ENCODE data around the gene CASP14.
A peak's percentile ranks its signal among the peaks of the same experiment; 100 is the strongest.

Gene CASP14

DNA sequence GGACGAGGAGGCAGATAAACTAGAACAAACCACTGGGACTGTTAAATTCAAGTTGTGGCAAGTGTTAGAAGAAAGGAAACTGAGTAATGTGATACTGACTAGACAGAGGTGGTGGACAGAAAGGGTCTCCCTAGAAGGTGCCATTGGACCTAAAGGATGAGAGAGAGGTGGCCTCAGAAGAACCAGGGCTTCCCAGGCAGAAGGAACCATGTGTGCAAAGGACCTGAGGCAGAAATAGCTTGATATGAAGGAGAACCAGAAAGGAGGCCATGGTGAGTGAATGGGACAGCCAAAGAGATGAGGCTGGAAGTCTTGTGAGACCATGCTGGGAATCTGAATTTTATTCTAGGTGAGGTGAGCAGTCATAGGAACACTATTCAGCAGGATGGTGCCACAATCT lies 55.1 kb downstream of the CASP14 start:
- TF ChIP-seq, protein P1, sequence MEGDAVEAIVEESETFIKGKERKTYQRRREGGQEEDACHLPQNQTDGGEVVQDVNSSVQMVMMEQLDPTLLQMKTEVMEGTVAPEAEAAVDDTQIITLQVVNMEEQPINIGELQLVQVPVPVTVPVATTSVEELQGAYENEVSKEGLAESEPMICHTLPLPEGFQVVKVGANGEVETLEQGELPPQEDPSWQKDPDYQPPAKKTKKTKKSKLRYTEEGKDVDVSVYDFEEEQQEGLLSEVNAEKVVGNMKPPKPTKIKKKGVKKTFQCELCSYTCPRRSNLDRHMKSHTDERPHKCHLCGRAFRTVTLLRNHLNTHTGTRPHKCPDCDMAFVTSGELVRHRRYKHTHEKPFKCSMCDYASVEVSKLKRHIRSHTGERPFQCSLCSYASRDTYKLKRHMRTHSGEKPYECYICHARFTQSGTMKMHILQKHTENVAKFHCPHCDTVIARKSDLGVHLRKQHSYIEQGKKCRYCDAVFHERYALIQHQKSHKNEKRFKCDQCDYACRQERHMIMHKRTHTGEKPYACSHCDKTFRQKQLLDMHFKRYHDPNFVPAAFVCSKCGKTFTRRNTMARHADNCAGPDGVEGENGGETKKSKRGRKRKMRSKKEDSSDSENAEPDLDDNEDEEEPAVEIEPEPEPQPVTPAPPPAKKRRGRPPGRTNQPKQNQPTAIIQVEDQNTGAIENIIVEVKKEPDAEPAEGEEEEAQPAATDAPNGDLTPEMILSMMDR (IDR thresholded peaks at IDR 0.05; ENCODE audit: low read depth, low read length, missing control alignments), result no peak
- in situ Hi-C loops (cut with HindIII; ENCODE audit: low pct_ligation_motif_present, low sequenced_read_pairs), result no loop called here
- no peak overlapping the region for H3K4me3 ChIP-seq (ENCODE audit: low read depth, low read length)
- no peak overlapping the region for H3K27ac ChIP-seq
- peaks cover 3% of the 10 kb centered on the region for H3K36me3 ChIP-seq (replicated peaks)
- no peaks in the 10 kb centered on the region for H3K27me3 ChIP-seq (replicated peaks)
- DNase-seq, result no peak

DNA sequence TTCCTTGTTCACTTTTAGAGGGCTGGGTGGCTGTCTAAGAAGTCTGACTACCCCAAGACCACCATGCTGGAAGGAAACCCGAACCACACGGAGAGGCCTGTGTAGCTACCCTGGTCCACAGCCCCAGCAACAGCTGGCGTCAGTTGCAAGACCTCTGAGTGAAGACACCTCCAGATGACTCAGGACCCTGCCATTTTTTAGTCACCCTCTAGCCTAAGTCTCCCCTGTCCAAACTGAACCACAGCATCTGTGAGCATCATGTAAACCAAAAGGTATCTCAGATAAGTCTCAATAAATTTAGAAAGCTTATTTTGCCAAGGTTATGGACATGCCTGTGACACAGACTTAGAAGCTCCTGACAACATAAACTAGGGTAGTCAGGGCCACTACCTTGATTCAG lies 55.8 kb downstream of the CASP14 start:
- Histone ChIP-seq H3K36me3 (replicated peaks) (peaks cover 8% of the 10 kb centered on the region), H3K27ac (no peak overlapping the region), H3K27me3 (replicated peaks) (no peaks in the 10 kb centered on the region), H3K4me3 (ENCODE audit: low read depth, low read length) (no peak overlapping the region)
- DNase-seq, result no peak
- TF ChIP-seq, protein P1 (IDR thresholded peaks at IDR 0.05; ENCODE audit: low read depth, low read length, missing control alignments), result no peak
- in situ Hi-C loops (cut with HindIII; ENCODE audit: low pct_ligation_motif_present, low sequenced_read_pairs), result no loop called here

DNA sequence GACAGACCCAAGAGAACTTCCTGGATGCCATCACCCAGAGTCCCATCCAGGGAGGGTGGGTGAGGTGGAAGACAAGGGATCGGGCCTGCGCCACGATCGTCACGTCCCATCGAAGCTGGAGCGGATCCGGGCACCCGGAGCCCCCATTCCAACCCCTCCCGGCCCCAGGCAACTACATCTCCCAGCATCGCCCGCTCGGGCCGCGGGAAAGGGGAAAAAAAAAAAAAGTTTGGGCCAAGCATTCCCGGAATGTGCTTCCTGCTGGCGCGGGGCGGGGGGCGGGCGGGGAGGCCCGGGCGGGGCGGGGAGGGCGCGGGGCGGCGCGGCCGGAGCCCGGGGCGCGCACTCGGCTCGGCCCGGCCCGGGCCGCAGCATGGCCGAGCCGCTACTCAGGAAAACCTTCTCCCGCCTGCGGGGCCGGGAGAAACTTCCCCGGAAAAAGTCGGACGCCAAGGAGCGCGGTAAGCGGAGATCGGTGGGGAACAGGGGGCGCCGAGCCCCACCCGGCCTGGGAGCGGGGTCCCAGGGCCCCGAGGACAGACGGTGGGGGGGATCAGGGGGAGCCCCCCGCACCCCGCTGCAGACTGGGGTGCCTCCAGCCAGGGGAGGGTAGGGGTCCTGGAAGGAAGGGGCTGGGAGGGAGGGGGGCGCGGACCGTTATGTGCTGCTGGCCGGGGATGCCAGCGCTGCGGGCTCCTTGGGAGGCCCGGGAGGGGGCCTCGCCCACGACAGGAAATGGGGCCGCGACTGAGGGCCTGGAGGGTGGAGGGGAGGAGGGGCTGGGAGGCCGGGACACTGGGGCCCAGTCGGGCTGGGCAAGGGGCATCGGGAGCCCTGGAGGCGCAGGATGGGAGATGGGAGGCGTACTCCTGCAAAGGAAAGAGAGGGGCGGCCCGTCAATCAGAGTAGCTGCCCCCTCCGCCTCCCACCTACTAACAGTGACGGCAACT lies 58.1 kb downstream of the CASP14 start, which contains the start of gene SYDE1:
Gene SYDE1, plus strand, starts transcription at position 341 of the 950 bp plus-strand sequence. Its CDS starts 33 bp downstream, at position 374.
- no peak for DNase-seq
- peaks cover 31% of the 10 kb centered on the region for H3K36me3 ChIP-seq (replicated peaks)
- peak within 1 kb of the TSS; percentile 81 for H3K27ac ChIP-seq
- no peaks in the 10 kb centered on the region for H3K27me3 ChIP-seq (replicated peaks)
- TF ChIP-seq, protein P1 (IDR thresholded peaks at IDR 0.05; ENCODE audit: low read depth, low read length, missing control alignments), result no peak
- in situ Hi-C loops (cut with HindIII; ENCODE audit: low pct_ligation_motif_present, low sequenced_read_pairs), result no loop called here
- peak within 1 kb of the TSS; percentile 76 for H3K4me3 ChIP-seq (ENCODE audit: low read depth, low read length)
